A549 treated with CORT108297 at 1 μM for 4 hours (cell line): Measurements from ENCODE around the gene WDR44. TPM values are rescaled to one million over a fixed set of nuclear protein-coding genes. Genes with fewer than 3 reads are reported as not detected.

Experiments used
- total RNA-seq: library from RNA; stranded (reverse); fragments of 200-300 nt; extraction: Qiagen RNA extraction; gene quantifications from 5 replicates; pipeline ENCODE4 v1.2.3, GENCODE V29; 2022

Gene WDR44
- 10.0 to 15.6 TPM (median 12.4 TPM) in 5 replicates for total RNA-seq

GRCh38 chrX:118345464-118346257 lies at the start of gene WDR44:
Gene WDR44, plus strand, starts transcription at chrX:118346106. Its CDS starts 398 bp downstream, at chrX:118346504.

GRCh38 chrX:118495061-118495921 lies 149.4 kb downstream of the WDR44 start, which contains the start of gene DOCK11:
Gene DOCK11, plus strand, starts transcription at chrX:118495815. Its CDS starts 157 bp downstream, at chrX:118495972.

Other genes starting within 250 kb of the WDR44 start
- 0.21 to 0.31 TPM (median 0.23 TPM) in 5 replicates for gene KLHL13, start 229.3 kb upstream of the WDR44 start, total RNA-seq
- 5.8 to 8.2 TPM (median 6.5 TPM) in 5 replicates for gene DOCK11, start 149.7 kb downstream of the WDR44 start, total RNA-seq